ENCODE results near the gene NALCN. TPM values are rescaled to one million over a fixed set of nuclear protein-coding genes. Genes with fewer than 3 reads are reported as not detected.

The NALCN gene
- total RNA-seq, 2 donors from 2014 or later = 3.2 TPM; not detected in 1

DNA sequence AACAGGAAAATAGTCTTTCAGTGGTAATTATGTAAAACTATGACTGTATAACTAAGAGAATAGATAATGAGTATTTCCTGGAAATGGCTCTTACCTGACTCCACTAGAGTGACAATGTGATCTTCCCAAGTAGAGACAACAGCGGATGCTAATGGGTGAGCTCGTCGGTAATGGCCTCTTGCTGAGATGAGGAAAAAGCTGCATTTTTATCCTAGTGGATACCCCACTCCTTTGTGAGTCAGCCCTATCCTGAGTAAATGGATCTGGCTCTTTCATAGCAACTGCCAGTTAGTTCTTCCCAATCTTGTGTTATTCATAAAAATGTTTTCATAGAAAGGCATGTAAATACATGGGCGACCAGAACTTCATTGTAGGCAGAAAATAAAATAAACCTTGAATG lies 299.5 kb downstream of the NALCN start:
- TF ChIP-seq, protein P1, sequence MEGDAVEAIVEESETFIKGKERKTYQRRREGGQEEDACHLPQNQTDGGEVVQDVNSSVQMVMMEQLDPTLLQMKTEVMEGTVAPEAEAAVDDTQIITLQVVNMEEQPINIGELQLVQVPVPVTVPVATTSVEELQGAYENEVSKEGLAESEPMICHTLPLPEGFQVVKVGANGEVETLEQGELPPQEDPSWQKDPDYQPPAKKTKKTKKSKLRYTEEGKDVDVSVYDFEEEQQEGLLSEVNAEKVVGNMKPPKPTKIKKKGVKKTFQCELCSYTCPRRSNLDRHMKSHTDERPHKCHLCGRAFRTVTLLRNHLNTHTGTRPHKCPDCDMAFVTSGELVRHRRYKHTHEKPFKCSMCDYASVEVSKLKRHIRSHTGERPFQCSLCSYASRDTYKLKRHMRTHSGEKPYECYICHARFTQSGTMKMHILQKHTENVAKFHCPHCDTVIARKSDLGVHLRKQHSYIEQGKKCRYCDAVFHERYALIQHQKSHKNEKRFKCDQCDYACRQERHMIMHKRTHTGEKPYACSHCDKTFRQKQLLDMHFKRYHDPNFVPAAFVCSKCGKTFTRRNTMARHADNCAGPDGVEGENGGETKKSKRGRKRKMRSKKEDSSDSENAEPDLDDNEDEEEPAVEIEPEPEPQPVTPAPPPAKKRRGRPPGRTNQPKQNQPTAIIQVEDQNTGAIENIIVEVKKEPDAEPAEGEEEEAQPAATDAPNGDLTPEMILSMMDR (IDR thresholded peaks at IDR 0.05) = no peak
- no peak for TF ChIP-seq POLR2A (IDR thresholded peaks at IDR 0.05)
- no peak for TF ChIP-seq POLR2AphosphoS5 (IDR thresholded peaks at IDR 0.05)
- Histone ChIP-seq H3K27me3 (replicated peaks; ENCODE audit: insufficient read depth) (no peaks in the 10 kb centered on the region), H3K36me3 (no peaks in the 10 kb centered on the region), H3K4me1 (replicated peaks) (no peaks in the 10 kb centered on the region), H3K9me3 (no peaks in the 10 kb centered on the region), H3K4me3 (no peak overlapping the region), H3K27ac (no peak overlapping the region)
- DNase-seq (ENCODE audit: low spot score) = no peak
- 62% methylated on average over 4 of the region's 4 CpGs for WGBS
- intact Hi-C loops (cut with DNase I) = no loop called here

DNA sequence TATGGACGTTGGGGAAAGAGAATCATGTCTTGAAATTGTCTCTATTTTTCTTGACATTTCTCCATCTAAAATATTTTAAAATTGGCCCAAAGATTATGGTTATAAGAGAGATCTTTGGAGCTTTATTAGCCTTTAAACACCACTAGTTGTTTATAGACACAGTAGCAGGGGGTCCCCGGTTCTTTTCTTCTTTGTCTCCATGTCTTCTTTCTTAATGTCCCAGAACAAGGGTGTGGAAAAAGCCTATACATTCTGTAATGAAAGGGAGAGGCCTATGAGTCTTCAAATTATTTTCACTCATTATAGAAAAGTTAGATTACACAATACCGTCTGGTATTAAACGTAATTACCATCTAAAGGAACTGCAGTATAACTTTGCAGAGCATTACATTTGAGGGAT lies 300.0 kb downstream of the NALCN start:
- Histone ChIP-seq H3K36me3 (no peaks in the 10 kb centered on the region), H3K4me1 (replicated peaks) (no peaks in the 10 kb centered on the region), H3K27ac (no peak overlapping the region), H3K27me3 (replicated peaks; ENCODE audit: insufficient read depth) (no peaks in the 10 kb centered on the region), H3K4me3 (no peak overlapping the region), H3K9me3 (no peaks in the 10 kb centered on the region)
- TF ChIP-seq POLR2A (IDR thresholded peaks at IDR 0.05) (no peak), POLR2AphosphoS5 (IDR thresholded peaks at IDR 0.05) (no peak)
- TF ChIP-seq, protein P1 (IDR thresholded peaks at IDR 0.05) = no peak
- intact Hi-C loops (cut with DNase I) = no loop called here
- 57% methylated on average over 4 of the region's 4 CpGs for WGBS
- no peak for DNase-seq (ENCODE audit: low spot score)

DNA sequence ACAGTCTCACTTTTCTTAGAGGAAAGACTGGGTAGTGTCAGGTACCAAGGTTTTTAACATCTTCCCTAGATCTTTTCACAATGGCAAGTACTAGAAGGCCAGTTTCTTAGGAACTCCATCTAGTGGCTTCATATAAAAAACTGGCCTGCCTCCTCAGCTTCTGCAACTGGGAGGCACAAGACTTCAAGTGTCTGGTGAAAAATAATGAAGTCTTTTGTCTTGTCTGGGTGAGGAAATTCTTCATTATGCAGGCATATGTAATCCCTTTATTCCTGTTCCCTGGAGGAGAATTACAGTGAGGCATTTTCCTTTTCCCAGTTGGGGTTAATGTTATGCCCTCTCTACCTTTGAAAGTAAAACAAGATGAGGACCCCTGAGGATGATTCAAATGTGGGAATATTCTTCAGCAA lies 300.5 kb downstream of the NALCN start:
- TF ChIP-seq, protein P1 (IDR thresholded peaks at IDR 0.05) = no peak
- TF ChIP-seq POLR2A (IDR thresholded peaks at IDR 0.05) = no peak
- TF ChIP-seq POLR2AphosphoS5 (IDR thresholded peaks at IDR 0.05) = no peak
- H3K27ac ChIP-seq = no peak overlapping the region
- no peaks in the 10 kb centered on the region for H3K36me3 ChIP-seq
- DNase-seq (ENCODE audit: low spot score) = no peak
- H3K27me3 ChIP-seq (replicated peaks; ENCODE audit: insufficient read depth) = no peaks in the 10 kb centered on the region
- no peaks in the 10 kb centered on the region for H3K4me1 ChIP-seq (replicated peaks)
- H3K9me3 ChIP-seq = no peaks in the 10 kb centered on the region
- H3K4me3 ChIP-seq = no peak overlapping the region
- intact Hi-C loops (cut with DNase I) = no loop called here

DNA sequence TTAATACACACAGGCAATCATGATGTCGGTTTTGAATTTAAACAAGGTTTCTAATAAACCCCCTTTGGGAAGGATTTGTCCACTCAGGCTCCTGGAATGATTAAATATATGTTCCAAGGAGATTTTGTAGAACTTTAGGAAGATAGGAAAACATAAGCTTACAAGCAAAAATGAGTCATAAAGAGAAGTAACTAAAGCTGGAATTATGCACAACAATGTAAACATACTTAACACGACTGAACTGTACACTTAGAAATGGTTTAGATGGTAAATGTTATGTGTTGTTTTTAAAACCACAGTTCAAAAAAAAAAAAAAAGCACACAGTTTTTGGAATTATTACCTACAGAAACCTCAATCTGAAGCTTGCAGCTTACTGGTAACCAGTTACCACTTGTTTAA lies 304.4 kb downstream of the NALCN start:
- no peak overlapping the region for H3K27ac ChIP-seq
- H3K27me3 ChIP-seq (replicated peaks; ENCODE audit: insufficient read depth) = no peaks in the 10 kb centered on the region
- no peak overlapping the region for H3K4me3 ChIP-seq
- intact Hi-C loops (cut with DNase I) = no loop called here
- H3K9me3 ChIP-seq = no peaks in the 10 kb centered on the region
- TF ChIP-seq POLR2AphosphoS5 (IDR thresholded peaks at IDR 0.05) (no peak), POLR2A (IDR thresholded peaks at IDR 0.05) (no peak)
- TF ChIP-seq, protein P1 (IDR thresholded peaks at IDR 0.05) = no peak
- WGBS = 50% methylated on average over 2 of the region's 2 CpGs
- H3K4me1 ChIP-seq (replicated peaks) = no peaks in the 10 kb centered on the region
- no peaks in the 10 kb centered on the region for H3K36me3 ChIP-seq
- DNase-seq (ENCODE audit: low spot score) = no peak

DNA sequence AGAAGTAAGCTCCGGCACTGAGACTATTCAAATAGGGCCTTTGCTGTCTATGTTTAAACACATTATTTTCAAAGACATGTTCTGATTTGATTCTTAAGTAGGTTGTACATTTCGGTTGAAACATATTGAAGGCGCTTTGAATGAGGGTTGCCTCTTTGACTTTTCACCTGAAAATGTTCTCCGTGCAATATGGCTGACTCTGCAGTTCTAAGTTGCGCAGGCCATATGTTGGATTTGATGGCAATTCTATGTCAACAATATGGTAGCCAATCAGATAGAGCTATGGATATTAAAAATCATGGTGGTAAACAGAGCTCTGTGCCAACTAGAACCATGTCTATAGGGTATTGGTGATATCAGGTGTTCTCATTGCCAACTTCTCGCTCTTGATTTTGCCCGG lies 307.3 kb downstream of the NALCN start:
- no peak overlapping the region for H3K27ac ChIP-seq

More for the DNA sequence above, 307.3 kb downstream of the NALCN start:
- 96% methylated on average over 7 of the region's 7 CpGs for WGBS
- no peak for TF ChIP-seq POLR2A (IDR thresholded peaks at IDR 0.05)
- no peaks in the 10 kb centered on the region for H3K4me1 ChIP-seq (replicated peaks)
- no peaks in the 10 kb centered on the region for H3K9me3 ChIP-seq
- H3K36me3 ChIP-seq = no peaks in the 10 kb centered on the region
- no peak overlapping the region for H3K4me3 ChIP-seq
- intact Hi-C loops (cut with DNase I) = no loop called here
- H3K27me3 ChIP-seq (replicated peaks; ENCODE audit: insufficient read depth) = no peaks in the 10 kb centered on the region
- no peak for DNase-seq (ENCODE audit: low spot score)

Data from prostate gland (tissue), 2 donors.